PC-3 (cell line): ENCODE results near the gene WNT7A. TPM values are rescaled to one million over a fixed set of nuclear protein-coding genes. Genes with fewer than 3 reads are reported as not detected.

ENCODE experiments used
- ATAC-seq: fragments of 200-7000 bp; cut with Tn5 transposase; 2 replicates; pipeline ENCODE4 v1.9.1; 2020; ENCODE audit warnings: mild to moderate bottlenecking, moderate library complexity
- BruUV-seq: library from RNA; stranded (reverse); fragments of 400-500 nt; replicated peaks from 2 replicates; lab custom pipeline; 2021; lab: Mats Ljungman, UMichigan
- CTCF ChIA-PET: fragments of 300-600 bp; sonication (Branson Sonifier 250); formaldehyde crosslinking; loops from one replicate; lab custom pipeline; 2022; ENCODE audit warnings: antibody characterized with exemption; lab: Charles Lee
- POLR2A ChIA-PET: fragments of 300-600 bp; sonication (Branson Sonifier 250); formaldehyde crosslinking; loops from one replicate; lab custom pipeline; 2022; ENCODE audit warnings: antibody characterized with exemption; ENCODE audit not compliant: unreplicated experiment; lab: Charles Lee
- DNase-seq: peaks from one replicate; pipeline ENCODE4 v3.0.0-alpha.2; 2015
- H2AFZ ChIP-seq: fragments of 300-600 bp; sonication (generic); 2 replicates; pipeline ENCODE4 v1.6.0; 2016; ENCODE audit warnings: antibody characterized with exemption, low read length
- H3F3A ChIP-seq: fragments of 300-600 bp; sonication (generic); one replicate; pipeline ENCODE4 v1.6.0; 2017; ENCODE audit warnings: antibody characterized with exemption, low read length, control low read depth, mild to moderate bottlenecking; ENCODE audit not compliant: unreplicated experiment
- H3K27ac ChIP-seq: fragments of 300-600 bp; sonication (generic); 2 replicates; pipeline ENCODE4 v1.5.1; 2016; ENCODE audit warnings: mild to moderate bottlenecking, low read length
- H3K27me3 ChIP-seq: fragments of 300-600 bp; sonication (generic); 2 replicates; pipeline ENCODE4 v1.6.1; 2016; ENCODE audit warnings: low read length, mixed read lengths
- H3K36me3 ChIP-seq: fragments of 300-600 bp; sonication (generic); 2 replicates; pipeline ENCODE4 v1.6.1; 2016; ENCODE audit warnings: low read depth, mixed run types, low read length, mixed read lengths
- H3K4me1 ChIP-seq: fragments of 300-600 bp; sonication (generic); 2 replicates; pipeline ENCODE4 v1.5.1; 2016; ENCODE audit warnings: low read length; ENCODE audit not compliant: insufficient read depth
- H3K4me2 ChIP-seq: fragments of 300-600 bp; sonication (generic); 2 replicates; pipeline ENCODE4 v1.6.0; 2016; ENCODE audit warnings: low read length
- H3K4me3 ChIP-seq: fragments of 300-600 bp; sonication (generic); 2 replicates; pipeline ENCODE4 v1.5.1; 2016; ENCODE audit warnings: mild to moderate bottlenecking, low read length, mixed read lengths
- H3K79me2 ChIP-seq: fragments of 300-600 bp; sonication (generic); 2 replicates; pipeline ENCODE4 v1.6.1; 2017; ENCODE audit warnings: low read length, mixed read lengths
- H3K9ac ChIP-seq: fragments of 300-600 bp; sonication (generic); 2 replicates; pipeline ENCODE4 v1.6.0; 2016; ENCODE audit warnings: mild to moderate bottlenecking, low read length
- H3K9me2 ChIP-seq: fragments of 300-600 bp; sonication (generic); replicated peaks from 2 replicates; pipeline ENCODE4 v1.6.1; 2016; ENCODE audit warnings: mixed run types, low read length, mixed read lengths
- H3K9me3 ChIP-seq: fragments of 300-600 bp; sonication (generic); 2 replicates; pipeline ENCODE4 v1.6.1; 2016; ENCODE audit warnings: low read length, mixed read lengths
- H4K20me1 ChIP-seq: fragments of 300-600 bp; sonication (generic); 2 replicates; pipeline ENCODE4 v1.6.1; 2016; ENCODE audit warnings: low read length, mixed read lengths
- CTCF ChIP-seq: fragments of 300-600 bp; sonication (generic); conservative IDR thresholded peaks from 2 replicates; pipeline ENCODE4 v1.5.1; 2017; ENCODE audit warnings: antibody characterized with exemption, low read depth, mild to moderate bottlenecking, low read length
- EZH2 ChIP-seq: fragments of 300-600 bp; sonication (generic); IDR thresholded peaks from one replicate; pipeline ENCODE4 v1.6.1; 2017; ENCODE audit warnings: antibody characterized with exemption, mild to moderate bottlenecking, low read length; ENCODE audit not compliant: unreplicated experiment
- EZH2phosphoT487 ChIP-seq: fragments of 300-600 bp; sonication (generic); IDR thresholded peaks from 2 replicates; pipeline ENCODE4 v1.6.1; 2018; ENCODE audit warnings: mild to moderate bottlenecking, antibody characterized with exemption, low read length, borderline replicate concordance
- intact Hi-C: fragments of 100-400 bp; cut with micrococcal nuclease; formaldehyde crosslinking; loops from 2 replicates; pipeline ENCODE4 v1.9.0; 2023
- total RNA-seq: library from RNA; depleted of rRNA; stranded (reverse); fragments of >200 nt; gene quantifications from 2 replicates; pipeline ENCODE4 v1.2.3, GENCODE V29; 2014

The WNT7A gene
- total RNA-seq, 1 experiment from 2014 or later, result 16.2 TPM

GRCh38 chr3:13861461-13861860, 18.4 kb downstream of the WNT7A start:
- ATAC-seq (no peak), DNase-seq (no peak)
- Histone ChIP-seq H2AFZ (no peak overlapping the region), H3K79me2 (no peaks in the 10 kb centered on the region), H4K20me1 (no peaks in the 10 kb centered on the region), H3K27me3 (no peaks in the 10 kb centered on the region), H3K4me1 (no peaks in the 10 kb centered on the region), H3K4me3 (no peak overlapping the region), H3K9ac (no peak overlapping the region), H3F3A (no peaks in the 10 kb centered on the region), H3K4me2 (no peak overlapping the region), H3K27ac (no peak overlapping the region), H3K9me2 (no peaks in the 10 kb centered on the region), H3K9me3 (no peaks in the 10 kb centered on the region), H3K36me3 (peaks cover 8% of the 10 kb centered on the region; the same call in 1 of the 2 replicates)
- intact Hi-C loops, result no loop called here
- ChIA-PET CTCF (no interaction called here), POLR2A (no interaction called here)
- BruUV-seq, result no TSS peak
- TF ChIP-seq CTCF, result no peak
- no peak for TF ChIP-seq EZH2
- no peak for TF ChIP-seq EZH2phosphoT487

- Histone ChIP-seq H3K79me2 (no peaks in the 10 kb centered on the region), H3K4me2 (no peak overlapping the region), H3K9me2 (no peaks in the 10 kb centered on the region), H3K36me3 (peaks cover 8% of the 10 kb centered on the region; the same call in 1 of the 2 replicates), H3K27me3 (no peaks in the 10 kb centered on the region), H3K4me3 (no peak overlapping the region), H4K20me1 (no peaks in the 10 kb centered on the region), H3K9ac (no peak overlapping the region), H3K27ac (no peak overlapping the region), H3F3A (no peaks in the 10 kb centered on the region), H2AFZ (no peak overlapping the region), H3K4me1 (no peaks in the 10 kb centered on the region), H3K9me3 (no peaks in the 10 kb centered on the region)
- no TSS peak for BruUV-seq
- ATAC-seq, result no peak
- no peak for TF ChIP-seq EZH2phosphoT487
- no peak for TF ChIP-seq EZH2
- no peak for TF ChIP-seq CTCF
- no peak for DNase-seq
- intact Hi-C loops, result no loop called here
- POLR2A ChIA-PET, result no interaction called here
- CTCF ChIA-PET, result no interaction called here
These were observed 19.9 kb downstream of the WNT7A start for GRCh38 chr3:13860001-13860400.

- intact Hi-C loops, result no loop called here
- POLR2A ChIA-PET, result no interaction called here
These were observed 20.9 kb downstream of the WNT7A start for GRCh38 chr3:13858768-13859520.

More at GRCh38 chr3:13858768-13859520, 20.9 kb downstream of the WNT7A start:
- H3F3A ChIP-seq, result no peaks in the 10 kb centered on the region
- no peaks in the 10 kb centered on the region for H3K79me2 ChIP-seq
- DNase-seq, result no peak
- H4K20me1 ChIP-seq, result no peaks in the 10 kb centered on the region
- ATAC-seq, result no peak
- H3K4me3 ChIP-seq, result no peak overlapping the region
- H3K27ac ChIP-seq, result no peak overlapping the region
- H3K9me2 ChIP-seq, result no peaks in the 10 kb centered on the region
- no peak overlapping the region for H3K4me2 ChIP-seq
- H3K27me3 ChIP-seq, result no peaks in the 10 kb centered on the region
- TF ChIP-seq EZH2, result no peak
- no peak for TF ChIP-seq EZH2phosphoT487
- TF ChIP-seq CTCF, result no peak
- no peak overlapping the region for H3K9ac ChIP-seq
- peaks cover 7% of the 10 kb centered on the region for H3K4me1 ChIP-seq
- no peaks in the 10 kb centered on the region for H3K9me3 ChIP-seq
- no TSS peak for BruUV-seq
- CTCF ChIA-PET, result no interaction called here
- 0 out of 2 replicates have a peak, but pooled peaks cover 8% of the 10 kb centered on the region for H3K36me3 ChIP-seq
- H2AFZ ChIP-seq, result no peak overlapping the region
